Raji (cell line): ENCODE measurements around the gene TF.

Experiments used
- POLR2A ChIP-seq: IDR thresholded peaks from 2 replicates; pipeline ENCODE4 v1.6.1; 2011; ENCODE audit warnings: low read depth, low read length, control low read depth; ENCODE audit not compliant: insufficient read depth

Gene TF

GRCh38 chr3:133841196-133841595, 95.0 kb downstream of the TF start:
- no peak for TF ChIP-seq POLR2A

- TF ChIP-seq POLR2A: no peak
These were observed 96.0 kb downstream of the TF start for GRCh38 chr3:133842158-133842557.

GRCh38 chr3:133843634-133844033, 97.4 kb downstream of the TF start:
- TF ChIP-seq POLR2A: no peak

- TF ChIP-seq POLR2A: no peak
These were observed 98.9 kb downstream of the TF start for GRCh38 chr3:133845127-133845526.
